DMS153 treated with DMSO at 0.1 percent for 48 hours (cell line): ENCODE data around the gene PLPP1.

Experiments used
- DNase-seq: peaks from one replicate; lab custom pipeline; 2025; ENCODE audit not compliant: unreplicated experiment; lab: John Stamatoyannopoulos, UW

The PLPP1 gene

GRCh38 chr5:55534436-55535198 is at the start of gene PLPP1:
TSS of gene PLPP1 (minus strand) at chr5:55534964. CDS start at chr5:55534629, 335 bp downstream.
- DNase-seq: peak; percentile 22

DNA sequence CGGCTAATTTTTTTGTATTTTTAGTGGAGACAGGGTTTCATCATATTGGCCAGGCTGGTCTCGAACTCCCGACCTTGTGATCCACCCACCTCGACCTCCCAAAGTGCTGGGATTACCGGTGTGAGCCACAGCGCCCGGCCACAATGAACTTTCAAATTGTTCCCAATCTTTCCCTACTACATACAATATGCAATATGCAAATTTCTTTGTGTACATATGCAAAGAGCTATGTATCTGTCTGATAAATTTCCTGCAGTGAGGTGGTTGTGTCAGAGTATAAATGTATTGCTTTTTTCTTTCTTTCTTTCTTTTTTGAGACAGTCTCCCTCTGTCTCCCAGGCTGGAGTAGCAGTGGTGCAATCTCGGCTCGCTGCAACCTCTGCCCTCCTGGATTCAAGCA is 48.8 kb upstream of the PLPP1 start:
- DNase-seq: no peak

DNA sequence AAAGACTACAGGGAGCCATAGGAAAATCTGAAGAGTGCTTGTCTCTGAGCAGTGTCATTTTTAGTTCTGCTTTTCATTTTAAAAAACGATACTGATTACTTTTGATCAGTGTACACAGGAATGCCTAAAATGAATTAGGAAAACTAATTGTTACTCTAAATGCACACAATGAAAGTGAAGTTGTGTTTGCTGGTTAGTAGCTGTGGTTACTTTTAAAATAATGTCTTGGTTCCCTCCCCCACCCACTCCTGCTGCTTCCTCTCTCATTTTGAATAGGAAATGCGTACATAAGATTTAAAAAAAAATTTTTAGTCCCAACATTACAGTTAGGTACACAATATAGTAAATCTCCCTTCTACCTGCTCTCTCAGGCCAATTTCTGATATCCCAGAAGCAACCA is 47.5 kb upstream of the PLPP1 start:
- DNase-seq: no peak

DNA sequence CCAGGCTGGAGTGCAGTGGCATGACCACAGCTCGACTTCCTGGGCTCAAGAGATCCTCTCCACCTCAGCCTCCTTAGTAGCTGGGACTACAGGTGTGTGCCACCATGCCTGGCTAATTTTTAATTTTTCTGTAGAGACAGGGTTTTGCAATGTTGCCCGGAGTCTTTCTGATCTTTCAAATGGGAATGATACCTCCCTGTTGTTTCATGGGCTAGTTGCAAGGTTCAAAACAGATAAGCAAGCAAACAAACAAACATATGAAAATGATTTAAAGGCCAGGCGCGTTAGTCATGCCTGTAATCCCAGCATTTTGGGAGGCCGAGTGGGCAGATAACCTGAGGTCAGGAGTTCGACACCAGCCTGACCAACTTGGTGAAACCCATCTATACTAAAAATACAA is 45.3 kb upstream of the PLPP1 start:
- no peak for DNase-seq

- DNase-seq: no peak
These were observed 44.0 kb upstream of the PLPP1 start for GRCh38 chr5:55578771-55579170.

- DNase-seq: no peak
These were observed 42.7 kb upstream of the PLPP1 start for GRCh38 chr5:55577353-55578060.

GRCh38 chr5:55576661-55577060 is 41.9 kb upstream of the PLPP1 start:
- DNase-seq: no peak

DNA sequence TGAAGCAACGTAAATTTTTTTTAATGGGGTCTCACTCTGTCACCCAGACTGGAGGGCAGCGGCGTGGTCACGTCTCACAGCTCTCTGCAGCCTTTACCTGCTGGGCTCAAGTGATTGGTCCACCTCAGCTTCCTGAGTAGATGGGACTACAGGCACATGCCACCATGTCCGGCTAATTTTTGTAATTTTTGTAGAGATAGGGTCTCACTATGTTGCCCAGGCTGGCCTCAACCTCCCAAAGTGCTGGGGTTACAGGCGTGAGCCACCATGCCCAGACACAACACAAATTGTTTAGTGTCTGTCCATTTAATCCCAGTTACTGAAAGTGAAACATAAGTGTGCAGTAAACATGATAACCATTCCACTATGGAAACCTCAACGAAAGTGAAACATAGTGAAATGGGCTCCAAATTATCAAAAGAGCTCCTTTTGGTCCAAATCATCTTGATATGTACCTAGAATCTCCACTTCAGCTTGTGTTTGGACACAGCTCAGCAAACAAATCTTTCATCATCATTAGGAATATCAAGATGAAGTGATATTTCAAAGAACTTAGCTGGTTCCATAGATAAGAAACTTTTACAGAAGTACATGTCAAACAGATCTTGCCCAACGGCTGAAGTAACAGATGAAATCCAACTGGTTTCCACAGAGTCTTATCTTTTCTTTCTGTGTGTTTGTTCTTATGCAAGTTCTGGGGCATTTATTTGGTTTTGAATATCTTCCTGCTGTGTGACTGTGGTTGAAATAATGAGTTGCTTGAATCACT is 41.2 kb upstream of the PLPP1 start:
- DNase-seq: no peak

DNA sequence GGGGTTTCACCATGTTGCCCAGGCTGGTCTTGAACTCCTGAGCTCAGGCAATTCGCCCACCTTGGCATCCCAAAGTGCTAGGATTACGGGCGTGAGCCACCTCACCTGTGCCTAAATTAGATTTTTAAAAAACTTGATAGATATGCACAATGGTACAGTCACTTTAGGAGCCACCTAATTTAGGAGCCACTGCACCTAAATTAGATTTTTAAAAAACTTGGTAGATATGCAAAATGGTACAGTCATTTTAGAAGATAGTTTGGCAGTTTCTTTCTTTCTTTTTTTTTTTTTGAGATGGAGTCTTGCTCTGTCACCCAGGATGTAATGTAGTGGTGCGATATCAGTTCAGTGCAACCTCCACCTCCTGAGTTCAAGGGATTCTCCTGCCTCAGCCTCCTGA is 37.8 kb upstream of the PLPP1 start:
- no peak for DNase-seq

DNA sequence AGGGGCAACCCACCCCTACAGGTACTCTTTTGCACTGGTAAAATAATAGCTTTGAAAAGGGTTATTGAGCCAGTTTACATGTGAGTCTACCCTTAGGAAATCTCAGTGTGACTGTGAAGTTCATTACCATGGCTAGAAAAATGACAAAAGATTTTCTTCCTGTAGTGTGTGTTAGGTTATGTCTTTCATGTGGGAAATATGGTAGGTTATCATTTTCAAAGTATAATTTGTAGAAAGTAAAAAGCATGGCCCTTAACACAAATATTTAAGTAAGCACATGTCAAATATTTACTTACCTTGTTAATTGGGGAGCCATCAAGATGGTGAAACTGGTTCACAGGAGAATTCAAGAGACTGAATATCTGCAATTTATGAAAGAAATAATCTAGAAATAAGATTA is 37.3 kb upstream of the PLPP1 start:
- DNase-seq: no peak

DNA sequence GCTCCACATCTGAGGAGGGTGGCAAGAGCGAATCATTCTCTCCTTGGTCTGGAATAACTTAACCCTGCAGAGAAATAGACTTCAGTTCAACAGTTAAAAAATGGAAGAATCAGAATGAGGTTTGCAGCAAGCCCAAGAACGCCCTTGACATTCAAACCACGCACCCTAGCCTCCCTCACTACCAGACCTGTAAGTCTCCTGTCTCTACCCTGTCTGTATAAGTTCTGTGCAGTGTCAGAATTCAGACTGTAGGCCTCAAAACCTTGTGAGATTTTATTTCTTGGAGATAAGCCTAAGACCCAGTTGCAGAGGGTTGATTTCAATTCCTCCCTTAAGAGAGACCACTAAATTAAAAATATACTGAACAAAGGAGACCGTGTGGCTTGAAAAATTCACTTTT is 35.8 kb upstream of the PLPP1 start:
- DNase-seq: no peak

DNA sequence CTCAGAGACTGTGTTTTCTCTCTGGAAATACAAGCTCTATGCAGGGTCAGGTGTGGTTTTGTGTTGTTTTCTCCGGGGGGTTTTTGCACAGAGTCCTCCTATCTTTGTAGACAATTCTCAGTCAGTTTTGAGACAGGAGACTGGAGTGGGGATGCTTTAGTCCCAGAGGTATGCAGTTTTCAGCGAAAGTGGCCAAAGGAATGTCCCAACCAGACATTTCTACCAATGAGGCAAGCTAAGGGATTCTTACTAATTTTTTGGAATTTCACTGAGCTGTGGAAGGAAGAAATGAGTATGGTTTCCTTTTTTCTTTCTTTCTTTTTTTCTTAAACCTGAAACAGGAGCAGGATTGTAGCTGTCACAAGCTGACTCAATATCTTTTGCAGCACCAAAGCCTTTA is 35.3 kb upstream of the PLPP1 start:
- DNase-seq: no peak

GRCh38 chr5:55569513-55569865 is 34.7 kb upstream of the PLPP1 start:
- no peak for DNase-seq

DNA sequence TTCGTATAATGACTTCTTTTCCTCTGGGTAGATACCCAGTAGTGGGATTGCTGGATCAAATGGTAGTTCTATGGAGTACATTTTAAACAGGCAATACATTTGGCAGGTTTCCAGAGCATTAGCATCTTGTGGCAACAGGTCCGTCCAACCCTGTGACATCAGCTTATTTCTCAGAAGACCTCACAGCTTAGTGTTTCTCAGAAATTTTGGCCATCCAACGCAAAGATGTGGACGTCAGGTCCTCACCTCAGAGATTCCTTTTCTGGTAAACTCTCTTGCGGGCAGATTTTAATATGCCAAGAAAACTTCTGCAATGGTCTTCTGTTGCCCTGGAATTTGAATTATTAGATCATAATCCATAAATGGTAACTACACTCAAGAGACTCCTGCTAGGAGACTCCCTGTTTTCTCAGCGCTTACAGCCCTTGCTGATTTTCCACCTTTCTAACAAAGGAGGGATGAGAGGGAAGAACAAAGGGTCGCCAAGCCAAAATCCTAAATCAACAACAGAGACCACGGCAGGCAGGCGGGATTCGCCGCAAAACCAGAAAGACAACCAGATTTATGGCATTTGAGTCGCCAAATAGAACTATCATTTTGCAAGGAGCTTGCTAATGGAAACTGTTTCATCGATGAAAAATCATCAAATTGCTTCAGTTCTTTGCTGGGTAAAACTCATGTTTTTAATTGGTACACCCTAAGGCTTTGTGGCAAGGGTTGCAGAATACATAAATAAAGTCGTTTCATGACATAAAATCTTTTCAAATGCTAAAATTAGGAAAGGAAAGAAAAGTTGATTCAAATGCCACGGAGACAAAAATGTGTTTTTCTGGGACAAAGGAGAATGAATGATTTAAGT is 34.1 kb upstream of the PLPP1 start:
- no peak for DNase-seq

DNA sequence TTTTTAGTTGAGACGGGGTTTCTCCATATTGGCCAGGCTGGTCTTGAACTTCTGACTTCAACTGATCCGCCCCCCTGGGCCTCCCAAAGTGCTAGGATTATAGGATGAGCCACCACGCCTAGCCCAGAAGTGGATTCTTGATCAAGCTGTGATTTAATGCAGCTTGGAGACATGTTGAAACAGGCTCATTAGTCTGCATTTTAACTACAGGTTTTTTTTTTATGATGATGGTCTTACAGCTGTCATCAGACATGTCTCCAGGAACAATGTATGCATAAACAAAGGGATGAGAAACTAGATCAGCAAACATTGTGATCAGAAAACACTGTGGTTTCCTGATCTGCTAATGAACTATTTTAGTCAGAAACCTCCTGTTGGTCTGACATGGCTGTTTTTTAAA is 30.0 kb upstream of the PLPP1 start:
- DNase-seq: no peak

GRCh38 chr5:55558484-55558883 is 23.7 kb upstream of the PLPP1 start:
- no peak for DNase-seq

DNA sequence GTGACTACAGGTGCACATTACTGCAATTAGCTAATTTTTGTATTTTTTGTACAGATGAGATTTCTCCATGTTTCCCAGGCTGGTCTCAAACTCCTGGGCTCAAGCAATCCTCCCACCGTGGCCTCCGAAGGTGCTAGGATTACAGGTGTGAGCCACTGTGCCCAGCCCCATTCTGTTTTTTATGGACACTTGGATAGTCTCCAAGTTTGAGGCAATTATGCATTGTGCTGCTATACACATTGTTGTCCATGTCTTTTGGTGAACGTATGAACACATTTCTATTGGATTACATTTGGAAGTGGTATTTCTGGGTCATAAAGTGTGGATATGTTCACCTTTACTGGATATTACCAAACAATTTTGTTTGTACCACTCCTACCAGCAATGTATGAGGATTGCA is 22.4 kb upstream of the PLPP1 start:
- DNase-seq: no peak

- no peak for DNase-seq
These were observed 19.9 kb upstream of the PLPP1 start for GRCh38 chr5:55554585-55555202.

GRCh38 chr5:55551904-55552303 is 17.1 kb upstream of the PLPP1 start:
- DNase-seq: no peak

GRCh38 chr5:55551358-55551757 is 16.6 kb upstream of the PLPP1 start:
- DNase-seq: no peak

DNA sequence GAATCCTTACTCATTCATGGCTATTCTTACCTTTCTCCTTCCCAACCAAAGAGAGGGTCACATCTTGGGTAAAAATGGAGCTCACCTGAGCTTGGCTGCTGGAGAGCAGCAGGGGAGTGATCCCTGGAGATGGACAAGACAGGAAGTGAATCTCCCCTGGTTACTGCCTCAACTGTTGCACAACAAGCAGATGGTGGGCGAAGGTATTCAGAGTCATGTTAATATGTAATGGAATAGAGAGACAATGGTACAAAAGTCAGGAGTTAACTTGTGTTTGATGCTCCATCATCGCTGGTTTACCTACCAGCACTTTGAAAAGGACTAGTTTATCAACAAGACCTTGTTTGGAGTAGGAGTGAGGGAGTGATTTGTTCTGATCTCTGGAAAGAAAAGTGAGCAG is 13.0 kb upstream of the PLPP1 start:
- DNase-seq: no peak
